Left forelimb (tissue), 1 donor: ENCODE data around the gene PLCL2.
"Not testable (repeated sequence)": the region's sequence is repeated elsewhere in the genome, so short reads cannot be mapped to it uniquely, and the experiment has no call there.

Experiments
- DNase-seq: peaks from one replicate; pipeline ENCODE4 v3.0.0-alpha.2; 2018; ENCODE audit warnings: low spot score

The PLCL2 gene

GRCh38 chr3:16917256-16917935, 32.6 kb downstream of the PLCL2 start:
- no peak for DNase-seq

DNA sequence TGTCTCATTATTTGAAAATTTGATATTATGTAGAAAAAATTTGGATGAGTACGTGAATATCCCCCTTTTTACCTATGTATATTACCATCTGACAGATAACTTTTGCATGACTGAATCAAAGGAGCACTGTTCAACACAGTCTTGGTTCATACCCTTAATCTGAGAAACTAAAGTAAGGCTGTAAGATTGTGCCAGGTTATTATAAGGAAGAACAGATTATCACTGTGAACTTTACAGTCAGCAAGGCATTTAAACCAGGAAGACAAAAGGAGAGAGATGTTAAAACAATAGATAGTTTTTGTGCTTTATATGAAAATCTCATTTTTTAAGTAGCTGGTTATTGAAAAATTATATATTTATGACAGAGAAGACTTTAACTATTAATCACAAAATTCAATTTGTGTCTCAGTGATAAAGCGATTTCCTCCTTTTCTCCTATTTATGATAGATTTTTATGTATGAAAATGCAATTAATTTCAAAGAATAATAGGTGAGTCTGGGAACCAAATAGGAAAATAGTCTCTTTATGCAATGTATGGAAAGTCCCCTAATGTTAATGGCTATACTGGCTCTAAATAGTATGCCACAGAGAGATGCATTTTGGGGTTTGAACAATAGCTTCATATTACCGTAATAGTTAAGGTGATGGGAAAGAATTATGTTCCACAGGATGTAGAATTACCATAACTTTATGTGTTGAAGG, 33.4 kb downstream of the PLCL2 start:
- DNase-seq = no peak

DNA sequence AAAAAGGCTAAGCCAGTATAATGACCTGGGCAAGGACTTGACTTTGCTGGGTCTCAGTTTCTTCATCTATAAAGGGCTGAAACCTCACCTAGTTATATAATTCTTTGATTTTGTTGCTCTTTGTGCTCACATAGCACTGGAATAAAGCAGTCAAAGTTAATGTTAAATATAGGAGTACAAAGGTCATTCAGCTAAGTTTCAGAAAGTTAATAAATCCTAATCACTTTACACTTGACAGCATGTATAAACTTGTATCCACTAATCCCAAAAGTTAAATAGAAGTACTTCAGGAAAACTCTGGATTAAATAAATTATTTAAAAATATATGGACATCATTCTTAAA, 33.9 kb downstream of the PLCL2 start:
- DNase-seq = no peak

DNA sequence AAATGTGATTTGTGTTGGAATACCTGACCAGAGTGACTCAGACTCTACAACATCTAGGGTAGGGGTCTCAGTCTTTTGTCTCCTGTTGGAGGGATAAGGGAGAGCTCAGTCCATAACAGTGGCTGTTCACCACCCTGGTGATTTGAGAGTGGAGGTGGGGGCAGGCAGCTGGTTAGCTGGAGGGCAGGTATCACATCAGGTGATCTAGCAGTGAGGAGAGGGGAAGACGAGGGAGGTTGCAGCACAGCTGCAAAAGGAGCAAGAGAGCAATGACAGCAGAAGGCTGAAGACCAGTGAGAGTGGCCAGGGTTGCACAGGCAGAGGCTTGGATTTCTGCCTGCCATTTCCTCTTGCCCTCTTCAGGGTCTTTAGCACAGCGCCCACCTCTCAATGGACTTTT, 38.4 kb downstream of the PLCL2 start:
- DNase-seq = no peak

- no peak for DNase-seq
These were observed 42.7 kb downstream of the PLCL2 start for GRCh38 chr3:16927485-16927884.

GRCh38 chr3:16928386-16929132, 43.8 kb downstream of the PLCL2 start:
- no peak for DNase-seq

DNA sequence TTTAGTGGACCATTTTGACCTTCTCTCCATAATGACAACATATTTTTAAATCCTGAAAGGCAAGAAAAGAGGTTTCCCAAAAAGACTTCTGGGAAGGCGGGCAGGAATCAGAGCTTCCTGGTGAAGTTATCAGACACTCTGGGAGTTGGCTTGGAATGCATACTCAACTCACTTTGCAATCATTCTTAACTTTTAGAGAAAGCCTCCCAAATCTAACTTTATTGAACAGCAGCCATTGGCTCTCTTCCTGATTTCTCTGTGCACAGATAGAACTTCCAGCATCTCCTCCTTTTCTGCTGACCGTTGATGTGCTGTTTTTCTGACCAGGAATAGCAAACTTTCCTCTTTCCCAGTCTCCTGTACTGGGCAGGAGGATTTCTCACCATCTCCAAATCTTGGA, 44.6 kb downstream of the PLCL2 start:
- no peak for DNase-seq

DNA sequence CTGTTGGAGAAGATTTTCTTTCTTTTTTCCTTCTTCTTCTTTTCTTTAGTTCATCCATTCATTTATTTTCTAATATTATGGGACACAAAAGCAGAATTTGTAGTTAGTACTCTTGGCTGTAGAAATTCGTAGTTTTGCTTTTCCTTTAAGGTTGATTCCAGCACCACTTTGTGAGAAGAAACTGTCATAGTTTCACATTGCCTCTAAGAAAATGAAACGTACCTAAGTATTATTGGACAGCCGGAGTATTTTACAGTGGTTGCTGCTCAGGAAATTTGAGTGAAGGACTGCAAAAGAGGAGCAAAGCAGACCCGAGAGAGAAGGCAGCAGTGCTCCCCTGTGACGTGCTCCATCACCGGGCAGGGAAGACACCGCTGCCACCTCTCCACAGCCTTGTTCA, 48.1 kb downstream of the PLCL2 start:
- no peak for DNase-seq

- no peak for DNase-seq
These were observed 51.0 kb downstream of the PLCL2 start for GRCh38 chr3:16935781-16936180.

DNA sequence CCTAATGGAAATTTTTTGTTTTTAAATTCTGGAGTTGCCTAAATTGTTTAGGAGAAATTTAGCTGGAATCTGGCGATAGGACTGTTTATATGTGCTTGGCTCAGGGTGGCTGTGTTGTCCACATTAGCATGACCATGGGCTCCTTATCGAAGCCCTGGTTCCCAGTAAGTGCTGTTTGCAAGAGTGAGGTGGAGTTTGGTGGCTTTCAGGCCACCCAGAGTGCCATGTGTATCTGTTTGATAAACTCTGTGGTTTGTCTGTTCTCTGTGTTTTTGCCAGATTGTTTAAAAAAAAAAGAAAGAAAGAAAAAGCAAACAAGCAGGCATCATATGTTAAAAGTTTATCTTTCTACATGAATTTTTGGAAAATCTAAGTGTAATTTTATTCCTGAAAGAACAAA, 51.5 kb downstream of the PLCL2 start:
- DNase-seq = no peak

- DNase-seq = no peak
These were observed 52.0 kb downstream of the PLCL2 start for GRCh38 chr3:16936676-16937230.

- DNase-seq = no peak
These were observed 52.6 kb downstream of the PLCL2 start for GRCh38 chr3:16937326-16937845.

DNA sequence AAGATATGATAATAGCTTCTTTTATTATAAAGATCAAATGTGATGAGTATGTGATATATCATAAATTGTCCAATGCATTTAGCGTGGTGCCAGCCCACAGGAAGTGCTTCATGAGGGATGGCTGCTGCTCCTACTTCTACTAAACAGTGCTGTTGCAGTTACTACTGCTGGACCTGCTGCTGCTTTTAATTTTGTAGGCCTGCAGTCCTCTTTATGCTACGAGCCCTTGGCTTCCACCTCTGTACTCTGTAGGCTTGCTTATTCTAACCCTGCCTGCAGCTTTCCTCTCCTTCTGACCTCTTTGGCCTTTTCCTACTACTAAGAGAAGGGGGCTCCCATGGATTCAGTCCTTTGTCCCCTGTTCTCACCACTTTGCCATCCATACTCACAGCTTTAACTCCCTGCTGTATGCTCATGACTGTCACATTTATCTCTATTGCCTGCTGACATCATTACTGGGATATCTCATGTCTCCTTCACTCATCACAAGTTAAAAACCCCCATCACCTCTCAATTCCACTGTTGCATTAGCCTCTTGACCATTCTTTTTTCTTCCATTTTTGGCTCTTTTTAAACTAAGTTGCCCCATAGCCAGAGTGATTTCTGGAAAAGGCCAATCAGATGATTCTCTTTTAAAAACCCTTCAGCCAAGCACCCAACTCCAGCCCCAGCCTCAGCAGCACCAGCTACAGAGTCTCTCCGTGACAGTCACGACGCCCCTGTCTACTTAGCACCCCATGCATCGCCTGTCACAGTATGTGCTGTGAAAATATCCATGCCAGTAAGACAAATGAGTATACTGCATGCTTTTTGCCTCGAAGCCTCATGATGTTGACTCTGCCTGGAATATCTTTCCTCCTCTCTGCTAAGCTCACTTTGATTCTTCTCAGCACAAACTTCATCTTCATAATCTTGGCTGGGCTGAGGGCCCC, 56.3 kb downstream of the PLCL2 start:
- DNase-seq = no peak

DNA sequence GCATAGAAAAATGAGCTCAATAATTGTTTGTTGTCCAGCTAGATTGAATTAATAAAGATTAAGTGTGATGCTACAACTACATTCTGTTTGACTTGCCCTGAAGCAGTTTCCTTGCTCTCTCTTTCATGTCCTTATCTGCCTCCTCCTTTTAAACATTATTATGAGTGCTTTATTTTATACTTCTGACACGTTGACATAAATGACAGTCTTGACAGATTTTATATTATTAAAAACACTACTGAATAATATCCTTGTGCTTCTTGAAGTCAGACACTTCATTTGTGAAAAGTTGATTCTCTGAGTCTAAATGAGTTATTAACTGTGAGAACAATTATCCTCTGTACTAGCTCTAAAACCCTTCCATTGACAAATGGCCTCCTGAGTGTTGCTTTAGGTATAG, 58.2 kb downstream of the PLCL2 start:
- no peak for DNase-seq

GRCh38 chr3:16943857-16944256, 59.1 kb downstream of the PLCL2 start:
- no peak for DNase-seq

DNA sequence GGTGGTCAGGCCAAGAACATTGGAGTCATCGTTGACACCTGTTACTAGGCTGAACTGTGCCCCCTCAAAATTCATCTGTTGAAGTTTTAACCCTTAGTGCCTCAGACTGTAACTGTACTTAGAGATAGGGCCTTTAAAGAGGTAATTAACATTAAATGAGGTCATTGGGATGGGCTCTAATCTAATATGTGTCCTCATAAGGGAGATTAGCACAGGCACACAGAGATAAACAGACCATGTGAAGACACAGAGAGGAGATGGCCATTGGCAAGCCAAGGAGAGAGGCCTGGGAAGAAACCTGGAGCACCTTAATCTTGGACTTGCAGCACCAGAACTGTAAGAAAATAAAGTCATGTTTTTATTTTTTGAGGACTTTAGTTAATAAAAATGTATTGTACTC, 59.6 kb downstream of the PLCL2 start:
- DNase-seq = no peak

- DNase-seq = no peak
These were observed 60.6 kb downstream of the PLCL2 start for GRCh38 chr3:16945330-16945729.

DNA sequence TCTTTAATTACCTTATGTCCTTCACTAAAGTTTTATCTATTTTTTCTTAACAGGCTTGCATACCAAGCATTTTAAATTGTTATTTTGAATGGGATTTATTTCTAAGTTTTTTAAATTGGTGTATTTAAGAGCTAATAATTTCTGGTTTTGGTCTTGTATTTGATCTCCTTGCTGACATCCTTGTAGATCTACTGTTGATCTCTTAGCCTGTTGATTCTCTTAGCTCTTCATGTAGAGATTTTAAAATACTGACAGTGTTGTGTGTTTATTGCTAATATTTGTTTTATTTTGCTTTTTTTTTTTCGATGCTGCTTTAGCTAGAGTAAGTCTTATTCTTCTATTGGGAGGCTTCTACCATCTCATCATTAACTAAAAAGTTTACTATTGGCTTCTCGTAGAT, 65.5 kb downstream of the PLCL2 start:
- DNase-seq = no peak

GRCh38 chr3:16950845-16951244, 66.1 kb downstream of the PLCL2 start:
- no peak for DNase-seq

DNA sequence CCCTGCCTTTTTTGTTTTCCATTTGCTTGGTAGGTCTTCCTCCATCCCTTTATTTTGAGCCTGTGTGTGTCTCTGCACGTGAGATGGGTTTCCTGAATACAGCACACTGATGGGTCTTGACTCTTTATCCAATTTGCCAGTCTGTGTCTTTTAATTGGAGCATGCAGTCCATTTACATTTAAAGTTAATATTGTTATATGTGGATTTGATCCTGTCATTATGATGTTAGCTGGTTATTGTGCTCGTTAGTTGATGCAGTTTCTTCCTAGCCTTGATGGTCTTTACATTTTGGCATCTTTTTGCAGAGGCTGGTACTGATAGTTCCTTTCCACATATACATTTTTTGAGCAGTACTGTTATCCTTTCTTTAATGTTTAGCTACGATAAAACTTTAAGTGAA, 73.1 kb downstream of the PLCL2 start:
- DNase-seq = not testable (repeated sequence)

DNA sequence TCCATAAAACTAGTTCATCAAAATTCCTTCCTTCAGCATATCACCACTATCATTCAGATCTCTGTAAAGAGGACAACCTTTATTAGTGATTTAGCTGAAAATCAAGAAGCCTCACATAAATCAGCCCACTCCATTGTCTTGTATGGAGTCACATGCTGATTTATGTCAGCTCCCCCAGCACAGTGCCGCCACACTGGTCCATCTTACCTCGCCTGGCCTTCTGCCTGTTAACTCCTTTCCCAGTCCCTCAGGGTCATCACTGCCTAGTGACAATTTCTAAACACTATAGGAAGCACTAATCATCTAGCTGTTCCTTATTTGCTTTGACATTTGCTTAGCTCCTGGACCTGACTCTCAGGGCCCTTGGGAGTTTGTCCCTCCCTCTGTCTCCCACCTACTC, 75.4 kb downstream of the PLCL2 start:
- no peak for DNase-seq
